Left lung (tissue), 10 donors: ENCODE data around the gene ZC3H12A. TPM values are rescaled to one million over a fixed set of nuclear protein-coding genes. Genes with fewer than 3 reads are reported as not detected.

Experiments used
- ATAC-seq: fragments of 200-7000 bp; cut with Tn5 transposase; one replicate; pipeline ENCODE4 v1.9.1; 2020; ENCODE audit warnings: moderate library complexity
- DNase-seq, 4 donors: peaks; one replicate each; pipeline ENCODE4 v3.0.0-alpha.2; 2013 to 2020
- H3K27ac ChIP-seq, 2 donors: fragments of 200-600 bp; sonication (generic) in 1 of 2; one replicate each; pipeline versions ENCODE4 v1.5.0 to v1.8.0; 2020 to 2021
- H3K27me3 ChIP-seq, 2 donors: fragments of 200-600 bp; sonication (generic) in 1 of 2; one replicate each; pipeline versions ENCODE4 v1.5.0 to v1.8.0; 2020 to 2021
- H3K36me3 ChIP-seq, 2 donors: fragments of 200-600 bp; sonication (generic) in 1 of 2; one replicate each; pipeline versions ENCODE4 v1.5.0 to v1.8.0; 2020 to 2021
- H3K4me1 ChIP-seq, 2 donors: fragments of 200-600 bp; one replicate each; pipeline ENCODE4 v1.8.0; 2021
- H3K4me3 ChIP-seq, 2 donors: fragments of 200-600 bp; sonication (generic) in 1 of 2; one replicate each; pipeline versions ENCODE4 v1.5.0 to v1.8.0; 2020 to 2021; ENCODE audit warnings: mild to moderate bottlenecking in 1 of 2
- H3K9me3 ChIP-seq, 2 donors: fragments of 200-600 bp; sonication (generic) in 1 of 2; one replicate each; pipeline versions ENCODE4 v1.5.0 to v1.8.0; 2020 to 2021
- intact Hi-C, 2 donors: fragments of 100-400 bp; cut with DNase I; formaldehyde crosslinking; loops; one replicate each; pipeline versions ENCODE4 v1.11.2 to v1.14.2; 2022
- polyA plus RNA-seq, 6 donors: library from polyadenylated mRNA; unstranded; fragments of 120-200 nt; gene quantifications; one replicate each; pipeline ENCODE4 v1.2.1, GENCODE V29; 2013; ENCODE audit not compliant: insufficient read length in 6 of 6
- total RNA-seq, 2 donors: library from RNA; stranded (reverse); fragmentation: NEBNext Ultra II Directional; extraction: Animal tissue kit (Norgen Biotek cat#: 25700); gene quantifications; one replicate each; pipeline ENCODE4 v1.2.1, GENCODE V29; 2021
- TF ChIP-seq, protein P1 (sequence below), 2 donors: fragments of 200-600 bp; sonication (generic) in 1 of 2; IDR thresholded peaks; one replicate each; pipeline versions ENCODE4 v1.5.0 to v1.8.0; 2021; ENCODE audit warnings: antibody characterized with exemption in 2 of 2
- donor health status: DM: no; HTN: yes; CAD: no.
- donor health status: DM: no; HTN: no; CAD: no.

The ZC3H12A gene
- total and polyA plus RNA-seq, 8 donors: 1.1 to 28.0 (median 2.3) TPM

DNA sequence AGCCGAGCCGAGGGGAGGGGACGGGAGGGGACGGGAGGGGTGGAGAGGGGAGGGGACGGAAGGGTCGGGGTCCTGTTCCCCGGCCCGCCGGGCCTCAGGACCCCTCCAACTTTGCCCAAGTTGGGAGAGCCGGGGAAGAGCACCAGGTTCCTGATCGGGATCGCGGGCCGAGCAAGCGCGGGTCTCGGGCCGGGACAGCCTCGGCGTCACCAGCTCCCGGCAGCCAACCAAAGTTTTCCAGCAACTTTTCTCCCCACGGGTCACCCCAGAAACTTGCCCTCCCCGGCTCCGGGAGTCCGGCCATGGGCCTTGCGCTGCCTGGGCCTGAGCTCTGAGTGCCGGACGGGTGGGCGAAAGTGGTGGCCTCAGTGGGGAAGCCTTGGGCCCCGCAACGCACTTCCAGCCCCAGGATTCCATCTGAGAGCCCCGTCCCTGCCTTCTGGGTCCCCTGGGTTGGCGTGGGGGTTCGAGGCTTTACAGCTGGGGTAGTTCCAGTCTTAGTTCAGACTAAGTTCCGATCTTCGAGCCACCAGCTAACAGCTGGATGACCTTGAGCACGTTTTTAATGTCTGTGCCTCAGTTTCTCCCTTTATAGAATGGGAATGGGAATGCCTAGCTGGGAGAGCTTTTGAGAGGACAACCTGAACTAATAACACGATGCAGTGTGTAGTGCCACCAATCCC is 458 bp downstream of the ZC3H12A start:
- H3K4me1 ChIP-seq: peaks cover 51 to 80% of the 10 kb centered on the region in 2 donors
- H3K27ac ChIP-seq: peak overlapping the region; percentile 94 to 96
- H3K27me3 ChIP-seq: no peaks in the 10 kb centered on the region
- DNase-seq (peak in 3 of 4 donors; percentile 18 to 83 (median 45)), ATAC-seq (no peak)
- peak overlapping the region; percentile 82 to 94 for H3K4me3 ChIP-seq
- TF ChIP-seq, protein P1, sequence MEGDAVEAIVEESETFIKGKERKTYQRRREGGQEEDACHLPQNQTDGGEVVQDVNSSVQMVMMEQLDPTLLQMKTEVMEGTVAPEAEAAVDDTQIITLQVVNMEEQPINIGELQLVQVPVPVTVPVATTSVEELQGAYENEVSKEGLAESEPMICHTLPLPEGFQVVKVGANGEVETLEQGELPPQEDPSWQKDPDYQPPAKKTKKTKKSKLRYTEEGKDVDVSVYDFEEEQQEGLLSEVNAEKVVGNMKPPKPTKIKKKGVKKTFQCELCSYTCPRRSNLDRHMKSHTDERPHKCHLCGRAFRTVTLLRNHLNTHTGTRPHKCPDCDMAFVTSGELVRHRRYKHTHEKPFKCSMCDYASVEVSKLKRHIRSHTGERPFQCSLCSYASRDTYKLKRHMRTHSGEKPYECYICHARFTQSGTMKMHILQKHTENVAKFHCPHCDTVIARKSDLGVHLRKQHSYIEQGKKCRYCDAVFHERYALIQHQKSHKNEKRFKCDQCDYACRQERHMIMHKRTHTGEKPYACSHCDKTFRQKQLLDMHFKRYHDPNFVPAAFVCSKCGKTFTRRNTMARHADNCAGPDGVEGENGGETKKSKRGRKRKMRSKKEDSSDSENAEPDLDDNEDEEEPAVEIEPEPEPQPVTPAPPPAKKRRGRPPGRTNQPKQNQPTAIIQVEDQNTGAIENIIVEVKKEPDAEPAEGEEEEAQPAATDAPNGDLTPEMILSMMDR (IDR thresholded peaks at IDR 0.05): no peak
- peaks cover 0 to 40% of the 10 kb centered on the region in 2 donors for H3K36me3 ChIP-seq
- H3K9me3 ChIP-seq: no peaks in the 10 kb centered on the region
- intact Hi-C loops: no loop called here

DNA sequence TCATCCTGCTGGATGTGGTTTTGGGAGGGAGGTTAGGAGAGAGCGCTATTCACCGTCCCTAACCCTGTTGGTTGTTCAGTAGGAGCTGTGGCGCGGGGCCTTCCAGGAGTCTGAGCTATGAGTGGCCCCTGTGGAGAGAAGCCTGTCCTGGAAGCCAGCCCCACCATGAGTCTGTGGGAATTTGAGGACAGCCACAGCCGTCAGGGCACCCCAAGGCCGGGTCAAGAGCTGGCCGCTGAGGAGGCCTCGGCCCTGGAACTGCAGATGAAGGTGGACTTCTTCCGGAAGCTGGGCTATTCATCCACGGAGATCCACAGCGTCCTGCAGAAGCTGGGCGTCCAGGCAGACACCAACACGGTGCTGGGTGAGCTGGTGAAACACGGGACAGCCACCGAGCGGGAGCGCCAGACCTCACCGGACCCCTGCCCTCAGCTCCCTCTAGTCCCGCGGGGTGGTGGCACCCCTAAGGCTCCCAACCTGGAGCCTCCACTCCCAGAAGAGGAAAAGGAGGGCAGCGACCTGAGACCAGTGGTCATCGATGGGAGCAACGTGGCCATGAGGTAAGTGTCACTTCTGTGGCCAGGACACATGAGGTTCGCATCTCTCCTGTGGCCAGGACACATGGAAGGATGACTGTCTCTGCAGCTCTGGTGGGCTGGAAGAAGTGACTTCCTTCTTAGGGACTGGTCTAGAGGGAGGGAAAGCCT is 1.2 kb downstream of the ZC3H12A start:
- DNase-seq (peak in 2 of 4 donors; percentile 34 to 69), ATAC-seq (no peak)
- H3K9me3 ChIP-seq: no peaks in the 10 kb centered on the region
- TF ChIP-seq, protein P1 (IDR thresholded peaks at IDR 0.05): no peak
- H3K27ac ChIP-seq: peak overlapping the region; percentile 94 to 96
- H3K4me3 ChIP-seq: peak overlapping the region; percentile 82 to 94
- H3K36me3 ChIP-seq: peaks cover 0 to 47% of the 10 kb centered on the region in 2 donors
- intact Hi-C loops: no loop called here
- peaks cover 55 to 87% of the 10 kb centered on the region in 2 donors for H3K4me1 ChIP-seq
- H3K27me3 ChIP-seq: no peaks in the 10 kb centered on the region

DNA sequence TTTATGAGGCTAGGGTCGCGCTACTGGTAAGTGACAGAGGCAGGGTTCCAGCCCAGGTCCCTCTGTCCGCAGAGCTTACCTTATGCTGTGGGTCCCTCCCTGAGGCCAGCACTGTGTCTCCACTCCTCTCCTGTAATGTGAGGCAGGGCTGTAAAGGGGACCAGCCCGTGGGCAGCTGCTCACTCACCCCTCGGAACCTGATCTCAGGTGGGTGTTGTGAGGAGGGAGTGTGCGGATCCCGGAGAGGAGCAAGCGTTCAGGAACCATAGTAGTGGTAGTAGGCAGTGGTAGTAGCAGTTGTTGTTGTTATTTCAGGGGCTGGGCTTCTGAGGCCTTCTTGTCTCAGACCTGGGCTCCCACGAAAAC is 1.7 kb downstream of the ZC3H12A start:
- ATAC-seq (no peak), DNase-seq (no peak)
- H3K36me3 ChIP-seq: peaks cover 0 to 52% of the 10 kb centered on the region in 2 donors
- intact Hi-C loops: no loop called here
- TF ChIP-seq, protein P1 (IDR thresholded peaks at IDR 0.05): no peak
- no peaks in the 10 kb centered on the region for H3K27me3 ChIP-seq
- peak overlapping the region; percentile 94 to 96 for H3K27ac ChIP-seq
- H3K4me1 ChIP-seq: peaks cover 55 to 88% of the 10 kb centered on the region in 2 donors
- no peaks in the 10 kb centered on the region for H3K9me3 ChIP-seq
- H3K4me3 ChIP-seq: peak overlapping the region; percentile 82 to 94

DNA sequence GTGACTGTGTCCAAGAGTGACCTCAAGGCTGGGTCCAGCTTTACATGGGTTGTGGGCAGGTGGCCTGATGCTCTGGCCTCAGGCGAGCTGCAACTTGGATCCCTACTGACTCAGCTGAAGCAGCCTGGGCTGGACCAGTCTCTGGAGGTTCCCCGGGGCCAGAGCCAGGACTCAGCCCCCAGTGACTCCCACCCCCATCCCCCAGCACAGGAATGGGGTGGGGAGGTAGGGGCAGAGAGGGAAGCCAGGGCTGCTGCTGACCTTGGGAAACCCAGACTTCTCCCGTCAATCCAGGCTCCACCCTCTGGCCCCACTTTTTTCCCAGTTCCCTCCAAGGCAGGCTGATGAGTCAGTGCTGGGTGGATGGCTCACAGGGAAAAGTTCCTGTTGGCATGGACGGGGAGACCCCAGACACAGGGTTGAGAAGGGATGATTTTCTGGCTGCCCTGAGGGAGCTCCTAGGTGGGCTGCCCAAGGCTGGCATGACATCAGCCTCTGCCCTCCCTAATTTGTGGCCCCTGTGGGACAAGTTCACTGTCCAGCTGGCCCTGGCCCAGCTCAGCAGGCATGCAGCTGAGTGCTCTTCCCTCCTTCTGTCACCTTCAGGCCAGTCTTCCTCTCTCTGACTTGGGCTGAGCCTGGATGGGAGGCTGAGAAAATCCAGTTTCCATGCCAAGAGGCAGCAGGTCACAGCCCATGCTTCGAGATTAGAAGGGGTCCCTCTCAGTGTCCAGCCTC is 2.2 kb downstream of the ZC3H12A start:
- H3K4me3 ChIP-seq: peak overlapping the region; percentile 82 to 94
- H3K4me1 ChIP-seq: peaks cover 55 to 88% of the 10 kb centered on the region in 2 donors
- H3K27ac ChIP-seq: peak overlapping the region; percentile 94 to 96
- ATAC-seq: peak; percentile 33
- peak in 2 of 4 donors; percentile 78 to 82 for DNase-seq
- H3K36me3 ChIP-seq: peaks cover 0 to 58% of the 10 kb centered on the region in 2 donors
- TF ChIP-seq, protein P1 (IDR thresholded peaks at IDR 0.05): no peak
- no peaks in the 10 kb centered on the region for H3K9me3 ChIP-seq
- no peaks in the 10 kb centered on the region for H3K27me3 ChIP-seq
- intact Hi-C loops: no loop called here
